Stimulated activated naive CD8-positive, alpha-beta T cell treated with anti-CD3 and anti-CD28 coated beads, Interleukin-15, Interleukin-2, amounts not matched to agents 100 U/mL and 50 U/mL, for 24 hours (primary cell): ENCODE measurements around the gene TMPRSS6.

Source experiments
- ATAC-seq: fragments of 150-1000 bp; cut with Tn5 transposase; one replicate; pipeline ENCODE4 v1.10.0; 2021
- DNase-seq: peaks from one replicate; pipeline ENCODE4 v3.0.0; 2021

The TMPRSS6 gene

DNA sequence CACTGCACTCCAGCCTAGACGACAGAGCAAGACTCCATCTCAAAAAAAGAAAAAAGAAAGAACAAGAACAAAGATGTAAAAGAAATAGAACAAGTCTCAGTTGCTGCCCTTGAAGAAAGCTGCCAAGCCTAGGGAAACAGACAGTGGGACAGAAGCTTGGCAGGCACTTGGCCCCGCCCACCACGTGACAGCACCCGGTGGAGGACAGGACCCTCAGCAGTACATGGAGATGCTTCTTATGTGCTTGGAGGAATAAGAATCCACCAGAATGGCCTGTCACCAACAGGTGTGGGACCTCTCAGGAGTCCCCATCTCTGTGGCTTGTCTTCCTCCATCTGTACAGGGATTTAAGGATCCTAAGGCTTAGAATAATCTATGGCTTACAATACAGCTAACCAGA, 7.6 kb upstream of the TMPRSS6 start:
- DNase-seq, result no peak
- no peak for ATAC-seq

DNA sequence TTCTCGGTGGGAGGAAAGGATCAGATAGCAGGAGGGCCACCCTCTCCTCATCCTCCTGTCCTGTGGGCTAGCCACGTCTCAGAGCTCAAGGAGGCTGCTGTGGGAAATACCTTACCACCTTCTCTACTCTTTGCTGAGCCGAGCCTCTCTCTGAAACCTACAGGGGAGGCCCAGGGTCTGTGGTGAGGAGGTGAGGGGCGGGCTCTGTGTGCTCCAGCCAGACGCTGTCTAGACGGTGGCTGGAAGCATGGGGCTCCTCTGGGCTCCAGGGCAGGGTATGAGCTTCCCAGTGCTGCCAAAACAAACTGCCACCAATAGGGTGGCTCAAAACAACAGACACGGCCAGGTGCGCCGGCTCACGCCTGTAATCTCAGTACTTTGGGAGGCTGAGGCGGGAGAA, 5.5 kb upstream of the TMPRSS6 start:
- DNase-seq (no peak), ATAC-seq (peak; percentile 37)

DNA sequence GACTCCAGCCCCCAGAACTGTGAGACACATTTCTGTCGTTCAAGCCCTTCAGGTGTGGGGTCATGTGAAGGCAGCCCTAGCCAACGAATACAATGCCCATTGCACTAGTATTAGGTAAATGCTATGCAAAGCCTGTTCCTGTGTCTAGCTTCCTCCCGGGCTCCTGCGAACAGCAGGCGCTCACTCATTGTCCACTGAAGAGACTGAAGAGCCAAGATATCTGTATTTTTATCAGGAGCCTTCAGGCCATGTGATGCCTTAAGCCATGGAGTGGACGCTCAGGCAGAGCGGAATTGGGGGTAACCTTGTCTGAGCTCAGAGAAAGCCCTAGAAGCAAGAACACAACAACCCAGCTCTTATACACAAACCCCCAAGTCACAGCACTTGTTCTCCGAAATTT, 4.2 kb upstream of the TMPRSS6 start:
- DNase-seq (no peak), ATAC-seq (no peak)

DNA sequence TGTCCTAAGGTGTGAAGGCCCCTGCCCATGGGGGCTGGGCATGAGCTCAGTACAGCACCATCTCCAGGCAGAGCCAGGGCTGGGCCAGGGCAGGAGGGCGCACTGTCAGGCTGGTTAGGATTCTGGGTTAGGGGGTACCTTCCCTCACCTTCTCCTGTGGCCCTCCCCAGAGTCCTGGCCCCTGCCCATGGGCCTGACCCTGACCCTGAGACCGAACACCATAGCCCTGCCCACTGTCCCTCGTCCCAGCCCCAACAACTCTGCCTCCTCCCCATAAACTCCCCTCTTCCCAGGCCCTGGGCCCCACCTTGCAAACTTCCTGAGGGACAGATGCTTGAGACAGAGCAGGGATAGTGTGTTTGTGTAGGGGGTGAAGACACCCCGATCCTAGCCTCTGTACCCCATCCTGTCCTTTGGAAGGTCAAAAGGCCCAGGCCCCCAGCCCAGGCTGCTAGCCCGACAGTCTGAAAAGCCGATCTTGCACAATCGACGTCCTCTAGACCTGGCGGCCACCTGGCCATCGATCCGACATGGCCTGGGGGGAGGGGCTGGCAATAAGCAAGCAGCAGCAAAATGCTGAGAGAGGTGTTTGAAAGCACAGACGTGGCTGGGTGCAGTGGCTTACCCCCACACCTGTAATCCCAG, 2.7 kb upstream of the TMPRSS6 start:
- DNase-seq, result no peak
- ATAC-seq, result no peak

- ATAC-seq (no peak), DNase-seq (no peak)
These were observed 1.7 kb upstream of the TMPRSS6 start for GRCh38 chr22:37111156-37111717.

DNA sequence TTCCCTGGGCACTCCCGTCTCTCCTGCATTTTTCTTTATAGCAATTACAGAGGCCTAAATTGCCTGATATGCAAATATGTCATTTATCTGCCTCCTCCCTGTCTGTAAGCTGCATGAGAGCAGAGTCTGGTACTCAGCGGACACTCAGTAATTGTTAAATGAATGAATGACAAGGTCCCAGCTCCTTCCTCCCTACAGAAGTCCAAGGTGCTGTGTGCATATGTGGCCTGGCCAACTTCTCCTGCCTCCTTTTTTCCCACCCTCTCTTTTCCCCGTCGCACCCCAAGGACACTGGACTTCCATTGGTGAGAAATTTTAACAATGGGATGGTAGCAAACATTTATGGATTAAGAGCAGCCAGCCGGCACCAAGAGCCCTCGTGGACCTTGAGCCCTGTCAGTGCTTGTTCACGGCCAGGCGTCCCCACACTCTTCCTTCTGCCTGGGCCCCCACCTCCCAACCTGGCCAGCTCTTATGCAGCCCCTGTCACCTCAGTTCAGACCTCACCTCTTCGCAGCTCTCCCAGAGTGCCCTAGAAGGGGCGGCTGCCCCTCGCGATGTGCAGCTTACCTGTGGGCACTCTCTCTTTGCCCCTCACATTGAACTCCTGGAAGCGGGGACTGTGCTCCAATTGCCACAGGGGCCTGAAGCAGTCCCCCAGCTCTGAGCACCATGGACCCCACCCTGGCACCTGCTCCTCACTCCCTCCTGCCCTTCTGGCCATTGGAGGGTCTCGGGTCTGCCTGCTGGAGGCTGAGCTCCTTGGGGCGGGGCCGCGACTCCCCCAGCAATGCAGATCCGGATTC, 1.5 kb downstream of the TMPRSS6 start:
- DNase-seq (no peak), ATAC-seq (no peak)

DNA sequence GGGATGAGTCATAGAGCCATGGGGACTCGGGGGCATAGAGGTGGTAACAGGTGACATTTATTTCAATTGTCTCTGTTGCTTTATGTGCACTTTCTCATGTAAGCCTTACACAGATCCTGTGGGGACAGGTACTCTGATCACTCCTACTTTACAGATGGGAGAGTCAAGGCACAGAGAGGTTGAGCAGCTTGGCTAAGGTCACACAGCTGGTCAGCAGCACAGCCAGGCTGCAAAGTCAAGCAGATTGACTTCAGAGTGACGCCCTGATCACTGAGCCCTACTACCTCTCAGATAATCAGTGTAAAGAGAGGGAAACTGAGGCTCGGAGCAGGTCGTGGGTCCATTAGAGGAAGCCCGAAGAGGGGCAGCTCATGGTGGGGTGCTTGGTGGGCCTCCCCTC, 3.5 kb downstream of the TMPRSS6 start:
- ATAC-seq, result no peak
- no peak for DNase-seq

GRCh38 chr22:37105154-37105553, 4.4 kb downstream of the TMPRSS6 start:
- DNase-seq, result no peak
- ATAC-seq, result no peak

DNA sequence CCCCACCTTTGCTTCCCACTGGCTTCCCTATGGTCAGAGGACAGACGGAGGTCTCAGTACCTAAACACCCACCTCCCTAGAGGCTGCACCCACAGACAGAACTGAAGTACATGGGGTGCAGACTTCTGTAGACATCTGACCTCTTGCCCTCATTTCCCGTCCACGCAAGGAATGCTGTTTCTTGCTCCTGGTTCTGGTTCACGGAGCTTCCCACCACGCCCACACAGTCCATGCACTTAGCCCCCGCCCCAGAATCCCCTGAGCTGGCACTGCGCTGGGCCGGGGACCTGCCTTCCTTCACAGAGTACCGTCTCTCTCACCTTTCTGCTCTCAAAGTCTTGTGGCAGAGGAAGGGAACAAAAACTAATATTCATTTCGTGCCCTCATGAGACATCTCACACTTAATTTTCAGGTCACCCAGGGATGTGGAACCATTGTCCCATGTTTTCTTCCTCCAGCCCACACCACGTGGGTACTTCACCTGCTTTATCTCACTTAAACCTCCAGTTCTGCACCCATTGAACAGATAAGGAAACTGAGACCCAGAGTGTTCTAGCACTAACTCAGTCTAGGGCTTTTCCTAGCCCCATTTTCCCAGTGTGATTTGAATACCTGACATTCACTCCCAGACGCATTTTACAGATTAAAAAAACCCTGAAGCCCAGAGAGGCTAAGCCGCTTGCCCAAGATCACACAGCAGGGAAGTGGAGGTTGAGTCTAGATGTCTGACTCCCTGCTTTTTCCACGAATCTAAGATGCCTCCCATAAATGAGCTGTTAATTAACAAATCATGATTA, 5.7 kb downstream of the TMPRSS6 start:
- DNase-seq, result no peak
- ATAC-seq, result no peak

DNA sequence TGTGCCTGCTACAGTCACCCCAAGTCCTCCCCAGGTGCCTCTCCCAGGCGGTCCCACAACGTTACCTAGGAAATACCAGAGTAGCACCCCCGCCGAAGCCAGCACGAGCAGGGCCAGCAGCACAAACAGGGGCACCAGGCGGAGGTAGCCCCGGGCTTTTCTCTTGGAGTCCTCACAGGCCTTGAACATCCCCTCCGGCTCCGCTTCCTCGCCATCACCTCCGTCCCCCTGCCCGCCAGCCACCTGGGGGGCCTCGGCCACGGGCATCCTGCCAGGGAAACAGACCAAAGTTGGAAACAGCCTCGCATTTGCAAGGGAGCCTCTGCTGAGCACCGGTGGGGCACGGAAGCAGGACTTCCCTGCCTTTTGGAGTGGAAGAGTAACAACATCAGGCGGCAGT, 6.4 kb downstream of the TMPRSS6 start:
- ATAC-seq (no peak), DNase-seq (no peak)

GRCh38 chr22:37101311-37102066, 8.0 kb downstream of the TMPRSS6 start:
- ATAC-seq (no peak), DNase-seq (no peak)

DNA sequence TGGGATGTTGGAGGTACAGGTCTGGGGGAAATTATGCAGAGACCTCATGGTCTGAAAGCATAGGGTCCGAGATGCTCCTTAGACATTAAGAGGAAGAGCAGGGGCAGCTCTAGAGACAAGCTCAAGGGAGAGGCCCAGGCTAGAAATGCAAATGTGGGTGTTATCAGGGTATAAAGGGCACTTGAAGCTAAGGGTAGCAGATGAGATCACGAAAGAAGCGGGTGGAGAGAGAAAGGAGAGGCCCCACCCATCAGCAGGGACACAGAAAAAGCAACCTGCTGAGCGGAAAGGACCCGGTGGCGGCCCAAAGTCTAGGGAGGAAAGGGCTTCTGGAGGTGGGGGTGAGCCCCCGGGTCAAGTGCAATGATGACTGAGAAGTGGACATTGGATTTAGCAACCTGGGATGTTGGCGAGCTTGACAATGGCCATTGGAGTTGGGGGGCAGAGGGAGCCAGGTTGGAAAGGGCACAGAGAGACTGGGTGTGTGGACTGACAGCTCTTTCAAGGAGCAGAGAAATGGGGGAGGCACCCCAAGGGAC, 8.9 kb downstream of the TMPRSS6 start:
- no peak for DNase-seq
- peak; percentile 85 for ATAC-seq

GRCh38 chr22:37098976-37099591, 10.4 kb downstream of the TMPRSS6 start:
- ATAC-seq, result no peak
- no peak for DNase-seq

DNA sequence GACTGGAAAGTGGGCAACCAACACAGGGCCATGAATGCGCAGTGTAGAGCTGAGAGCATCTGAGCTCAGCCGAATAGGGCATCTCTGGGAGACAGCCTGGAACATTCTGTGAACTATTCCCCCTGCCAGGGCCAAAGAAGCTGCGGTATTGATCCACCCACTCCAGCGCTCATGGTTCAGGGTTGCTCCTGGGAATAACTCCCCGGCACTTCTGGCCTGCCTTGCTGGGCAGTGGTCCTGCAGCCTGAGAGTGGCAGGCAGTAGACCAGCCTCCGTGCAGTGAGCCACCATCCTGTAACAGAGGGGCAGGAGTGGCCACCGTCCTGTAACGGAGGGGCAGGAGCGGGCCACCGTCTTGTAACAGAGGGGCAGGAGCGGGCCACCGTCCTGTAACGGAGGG, 12.2 kb downstream of the TMPRSS6 start:
- ATAC-seq (no peak), DNase-seq (no peak)

DNA sequence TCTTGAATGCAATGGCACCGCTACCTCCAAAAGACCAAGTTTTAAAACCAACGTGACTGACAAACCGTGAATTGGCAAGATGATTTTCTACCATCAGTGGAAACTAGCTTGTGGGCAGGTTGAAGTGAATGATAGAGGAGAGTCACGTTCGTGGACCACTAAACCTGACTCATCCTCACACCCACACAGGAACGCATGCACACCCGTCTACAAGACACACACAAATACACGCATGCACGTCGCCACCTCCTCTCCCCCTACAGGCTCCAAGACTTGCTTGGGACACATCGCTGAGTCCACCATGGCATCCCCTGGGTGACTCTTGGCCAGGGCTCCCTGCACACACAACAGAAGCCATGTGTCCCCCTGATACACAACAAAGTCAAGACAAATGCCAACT, 14.4 kb downstream of the TMPRSS6 start:
- DNase-seq (peak; percentile 73), ATAC-seq (peak; percentile 88)

GRCh38 chr22:37094239-37094638, 15.3 kb downstream of the TMPRSS6 start:
- ATAC-seq, result no peak

GRCh38 chr22:37092997-37093396, 16.5 kb downstream of the TMPRSS6 start:
- ATAC-seq (no peak), DNase-seq (no peak)

More at GRCh38 chr22:37094239-37094638, 15.3 kb downstream of the TMPRSS6 start:
- no peak for DNase-seq

- no peak for DNase-seq
- no peak for ATAC-seq
These were observed 17.5 kb downstream of the TMPRSS6 start for GRCh38 chr22:37091994-37092393.

GRCh38 chr22:37090920-37091695, 18.4 kb downstream of the TMPRSS6 start:
- no peak for ATAC-seq
- DNase-seq, result no peak

DNA sequence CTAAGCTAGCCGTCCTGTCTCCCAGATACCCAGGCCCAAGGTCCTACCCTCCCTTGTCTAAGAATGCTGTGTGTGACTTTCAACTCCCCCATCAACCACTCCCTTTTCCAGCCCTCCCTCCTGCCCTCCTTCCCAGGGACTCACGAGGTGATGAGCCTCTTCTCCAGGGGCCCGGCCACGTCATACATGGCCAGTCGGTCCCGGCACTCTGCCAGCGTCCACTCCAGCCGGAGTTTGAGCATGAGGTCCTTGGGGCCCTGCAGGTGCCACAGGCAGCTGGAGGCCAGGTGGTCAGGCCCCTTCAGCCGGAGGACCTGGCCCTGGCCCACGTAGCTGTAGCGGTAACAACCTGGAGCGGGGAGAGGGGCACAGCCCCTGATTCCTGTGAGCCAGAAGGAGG, 20.1 kb downstream of the TMPRSS6 start:
- no peak for ATAC-seq

More for the DNA sequence above, 20.1 kb downstream of the TMPRSS6 start:
- no peak for DNase-seq
